ENCODE measurements around the gene PCNA.
"Not testable (repeated sequence)": the region's sequence is repeated elsewhere in the genome, so short reads cannot be mapped to it uniquely, and the experiment has no call there.

PCNA gene

DNA sequence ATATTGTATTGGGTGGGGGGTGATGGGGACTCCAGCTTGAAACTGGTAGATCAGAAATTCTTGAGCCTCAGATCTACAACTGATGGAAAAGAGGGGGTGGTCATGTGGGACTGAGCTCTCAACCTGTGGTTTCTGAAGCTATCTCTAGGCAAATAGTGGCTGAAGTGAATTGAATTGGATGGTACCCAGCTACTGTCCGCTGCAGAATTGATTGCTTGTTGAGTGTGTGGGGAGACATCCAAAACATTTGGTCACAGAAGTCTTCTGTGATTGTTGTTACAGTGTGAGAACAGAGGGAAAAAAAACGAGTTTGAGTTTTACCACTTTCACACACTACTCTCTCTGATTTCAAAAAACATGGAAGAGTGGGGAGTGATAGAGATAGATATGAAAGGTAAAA lies 21.9 kb upstream of the PCNA start:
- no peak for DNase-seq (ENCODE audit: low spot score)

GRCh38 chr20:5140195-5140594 lies 20.4 kb upstream of the PCNA start:
- DNase-seq (ENCODE audit: low spot score), result no peak

- DNase-seq (ENCODE audit: low spot score), result no peak
Observed at GRCh38 chr20:5136096-5136495, 16.3 kb upstream of the PCNA start.

DNA sequence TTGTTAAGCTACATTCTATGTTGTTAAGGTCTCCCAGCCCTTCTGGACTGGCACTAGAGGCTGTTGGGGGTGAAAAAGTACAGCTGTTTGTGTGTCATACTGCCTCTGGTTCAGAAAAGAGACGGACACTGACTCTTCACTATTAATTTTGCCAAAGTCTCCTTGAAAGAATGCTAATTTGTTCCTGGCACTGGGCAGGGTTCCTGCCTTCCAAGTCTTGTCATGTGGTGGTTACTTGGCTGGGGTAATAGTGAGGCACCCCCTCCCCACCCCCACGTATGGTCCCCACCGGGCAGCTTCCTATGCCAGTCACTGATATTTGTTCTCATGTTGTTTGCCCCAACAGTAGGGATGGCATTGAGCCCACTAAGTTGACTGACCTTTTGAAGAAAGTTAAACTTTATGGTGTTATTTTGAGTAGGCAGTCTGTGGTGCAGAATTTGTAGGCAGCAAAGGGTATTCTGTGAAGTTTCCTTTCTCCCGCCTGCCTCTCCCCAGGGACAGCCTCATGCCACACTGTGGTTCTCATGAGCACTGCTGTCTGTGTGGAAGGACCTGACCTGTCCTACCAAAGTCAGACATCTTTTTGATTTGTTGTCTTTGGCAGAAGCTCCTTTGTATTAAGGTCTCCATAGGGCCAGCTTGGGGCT lies 15.7 kb upstream of the PCNA start:
- no peak for DNase-seq (ENCODE audit: low spot score)

DNA sequence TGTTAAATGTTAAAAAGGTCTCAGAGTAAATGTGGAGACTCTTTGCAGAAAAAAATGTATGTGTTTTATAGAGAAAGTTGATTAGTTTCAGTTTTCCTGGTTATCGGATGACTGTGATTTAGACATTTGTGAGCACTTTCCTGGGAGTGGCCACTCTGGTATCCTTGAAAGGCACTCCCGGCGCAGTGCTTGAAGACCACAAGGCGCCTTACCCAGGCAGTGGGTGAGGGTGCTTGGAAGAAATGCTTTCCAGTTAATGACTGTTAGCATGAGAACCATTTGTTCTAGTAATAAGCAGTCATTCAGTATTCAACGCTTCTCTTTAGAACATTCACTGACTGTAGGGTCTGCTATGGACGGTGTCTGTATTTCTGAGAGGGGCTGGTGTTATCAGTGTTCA lies 14.2 kb upstream of the PCNA start:
- DNase-seq (ENCODE audit: low spot score), result no peak

DNA sequence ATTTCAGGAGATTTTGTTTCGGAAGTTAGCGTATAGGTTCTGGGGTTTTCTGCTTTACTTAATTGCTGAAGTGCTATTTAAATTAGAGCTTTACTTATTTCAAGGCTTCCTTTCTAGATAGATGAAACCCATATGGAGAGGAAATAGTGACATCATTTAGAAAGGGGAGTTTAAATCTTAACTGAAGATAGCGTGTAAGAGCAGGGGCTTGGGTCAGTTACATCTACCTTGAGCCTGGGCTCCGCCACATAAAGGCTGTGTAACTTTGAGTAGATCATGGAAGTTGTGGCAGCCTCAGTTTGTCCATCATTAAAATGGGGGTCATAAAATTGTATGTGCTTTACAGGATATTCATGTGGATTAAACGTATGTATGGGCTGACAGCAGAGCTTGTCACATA lies 11.7 kb upstream of the PCNA start:
- DNase-seq (ENCODE audit: low spot score), result no peak

DNA sequence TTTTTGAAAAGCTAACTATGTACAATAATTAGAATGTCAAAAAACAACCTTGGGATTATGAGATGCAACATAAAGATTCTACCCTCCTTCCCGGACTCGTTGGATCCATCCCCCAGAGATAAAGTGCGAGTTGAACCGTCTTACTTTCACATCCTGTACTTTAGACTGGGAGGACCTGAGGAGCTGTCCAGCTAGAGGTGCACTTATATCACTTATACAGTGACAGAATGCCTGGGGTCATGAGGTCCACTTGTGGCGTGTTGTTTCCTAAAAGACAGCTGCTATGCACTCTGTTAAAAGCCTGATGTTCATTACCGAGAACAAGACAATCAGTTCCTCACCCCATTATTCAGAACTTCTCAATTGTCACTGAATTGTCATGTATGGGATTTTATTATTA lies 9.1 kb upstream of the PCNA start:
- DNase-seq (ENCODE audit: low spot score), result no peak

DNA sequence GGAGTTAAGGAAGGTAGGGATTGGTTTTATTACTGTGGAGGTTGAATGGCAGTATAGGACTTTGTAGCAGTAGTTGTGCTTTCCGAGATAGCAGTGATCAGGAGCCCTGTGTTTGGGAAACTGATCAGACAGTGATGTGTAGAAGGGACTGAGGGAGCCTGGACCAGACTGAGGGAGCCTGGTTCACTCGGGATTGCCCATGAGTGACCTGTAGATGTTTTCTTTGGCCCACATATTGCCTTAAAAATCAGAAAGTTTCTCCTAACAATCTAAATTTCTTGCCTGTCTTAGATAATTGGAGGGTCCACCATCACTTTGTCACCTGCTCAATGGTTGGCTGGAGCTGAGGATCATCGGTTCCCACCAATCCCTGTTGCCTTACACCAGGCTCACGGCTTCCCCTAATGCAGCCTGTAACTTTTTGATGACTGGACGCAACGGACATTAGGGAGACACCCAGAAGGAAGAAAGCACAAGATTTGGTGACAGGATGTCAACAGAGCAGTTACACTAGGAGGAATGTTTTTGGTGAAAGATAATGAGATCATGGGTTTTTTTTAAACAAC lies 8.2 kb upstream of the PCNA start:
- DNase-seq (ENCODE audit: low spot score), result no peak

DNA sequence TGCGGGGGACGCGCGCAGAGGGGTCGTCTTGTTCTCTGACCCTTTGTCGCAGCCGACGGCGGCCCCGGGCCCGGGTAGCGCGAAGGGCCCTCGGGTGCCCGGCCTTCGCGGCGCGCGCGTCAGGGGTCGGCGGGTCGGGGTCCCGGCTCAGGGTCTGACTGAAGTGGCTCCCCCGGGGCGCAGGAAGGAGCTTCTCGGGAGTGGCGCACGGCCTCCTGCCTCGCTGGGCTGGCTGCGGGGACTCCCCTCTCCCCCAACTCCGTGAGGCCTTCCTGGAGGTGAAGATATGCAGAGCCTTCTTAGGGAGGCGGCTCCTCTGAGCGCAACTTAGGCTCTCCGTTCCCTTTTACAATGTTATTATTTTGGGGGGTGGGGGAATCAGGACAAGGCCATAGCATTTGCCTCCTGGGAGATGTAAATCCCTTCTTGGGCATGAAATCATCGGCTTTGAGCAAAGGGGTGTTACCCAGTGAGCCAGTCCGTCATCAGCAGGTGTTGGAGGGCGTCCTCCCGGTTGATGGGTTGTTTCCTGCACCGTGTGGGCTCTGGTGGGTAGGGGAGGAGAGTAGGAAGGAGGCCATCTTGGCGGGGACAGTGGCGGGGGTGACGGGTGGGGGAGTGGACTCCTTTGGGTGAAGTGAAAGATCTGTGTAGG lies 7.6 kb upstream of the PCNA start:
- peak; percentile 24 for DNase-seq (ENCODE audit: low spot score)

DNA sequence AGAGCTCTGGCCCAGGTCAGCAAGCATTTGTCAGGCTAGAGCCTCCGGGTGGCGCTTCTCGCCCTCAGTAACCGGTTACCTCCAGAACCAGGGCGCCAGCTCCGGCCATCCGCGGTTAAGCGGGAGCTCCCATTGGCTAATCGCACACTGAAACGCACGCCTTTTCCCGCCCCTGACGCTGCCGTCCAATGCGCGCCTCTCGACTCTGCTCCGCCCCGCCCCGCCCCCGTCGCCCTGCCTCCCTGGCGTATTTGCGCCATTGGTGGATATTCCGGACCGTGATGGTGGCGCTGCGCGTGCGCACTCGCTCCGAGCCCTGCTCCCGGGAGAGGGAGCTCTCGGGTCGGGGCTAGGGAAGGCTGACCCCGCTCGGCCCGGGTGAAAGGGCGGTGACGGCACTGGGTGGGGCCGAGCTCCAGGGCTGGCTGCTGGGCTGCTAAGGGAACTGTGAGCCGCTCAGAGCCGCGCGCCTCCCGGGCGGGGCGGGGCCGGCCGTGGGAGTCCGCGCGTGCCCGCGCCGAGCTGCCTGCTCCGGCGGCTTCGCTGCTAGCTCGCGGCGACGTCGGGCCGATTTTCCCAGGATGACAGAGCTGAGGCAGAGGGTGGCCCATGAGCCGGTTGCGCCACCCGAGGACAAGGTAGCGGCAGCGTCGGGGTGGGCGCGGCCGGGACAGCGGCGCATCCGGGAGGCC lies 6.9 kb upstream of the PCNA start, which contains the start of gene CDS2:
CDS2 (plus strand) TSS at position 497 of the 692 bp plus-strand sequence; CDS start at position 582, 85 bp downstream.
- DNase-seq (ENCODE audit: low spot score), result peak; percentile 97

- no peak for DNase-seq (ENCODE audit: low spot score)
Observed at GRCh38 chr20:5122873-5123260, 3.1 kb upstream of the PCNA start.

- no peak for DNase-seq (ENCODE audit: low spot score)
Observed at GRCh38 chr20:5120185-5120476, 373 bp upstream of the PCNA start.

GRCh38 chr20:5119143-5119434 lies 669 bp downstream of the PCNA start:
- no peak for DNase-seq (ENCODE audit: low spot score)

DNA sequence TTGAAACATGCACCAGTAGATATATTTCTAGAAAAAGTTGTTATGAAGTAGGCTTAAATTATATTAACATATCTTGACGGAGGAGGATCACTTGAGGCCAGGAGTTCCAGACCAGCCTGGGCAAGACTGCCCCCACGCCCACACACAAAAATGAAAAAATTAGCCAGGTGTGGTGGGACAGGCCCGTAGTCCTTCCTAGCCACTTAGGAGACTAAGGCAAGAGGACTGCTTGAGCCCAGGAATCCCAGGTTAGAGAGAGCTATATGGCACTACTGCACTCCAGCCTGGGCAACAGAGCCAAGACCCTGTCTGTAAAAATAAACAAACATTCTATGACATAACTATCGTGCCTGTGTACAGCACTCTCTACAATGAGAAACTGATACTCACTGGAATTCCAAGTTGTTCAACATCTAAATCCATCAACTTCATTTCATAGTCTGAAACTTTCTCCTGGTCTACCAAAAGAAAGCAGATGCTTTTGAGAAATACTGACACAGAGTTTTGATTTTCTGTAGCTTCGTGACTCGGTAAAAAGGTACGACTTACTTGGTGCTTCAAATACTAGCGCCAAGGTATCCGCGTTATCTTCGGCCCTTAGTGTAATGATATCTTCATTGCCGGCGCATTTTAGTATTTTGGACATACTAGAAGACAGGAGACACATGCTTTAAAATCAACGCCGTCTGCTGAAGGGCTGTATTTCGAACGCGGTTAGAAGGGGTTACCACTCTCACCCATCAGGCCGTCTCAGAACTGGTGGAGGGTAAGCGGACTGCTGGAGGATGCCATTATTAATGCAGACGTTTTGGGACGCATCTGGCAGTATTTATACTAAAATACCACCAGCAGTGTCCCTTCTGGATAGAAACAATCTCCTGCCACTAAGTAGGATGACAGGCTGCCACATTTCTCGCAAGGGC lies 1.3 kb downstream of the PCNA start:
- no peak for DNase-seq (ENCODE audit: low spot score)

- DNase-seq (ENCODE audit: low spot score), result no peak
Observed at GRCh38 chr20:5116875-5117274, 2.9 kb downstream of the PCNA start.

GRCh38 chr20:5114403-5114802 lies 5.4 kb downstream of the PCNA start:
- DNase-seq (ENCODE audit: low spot score), result no peak

DNA sequence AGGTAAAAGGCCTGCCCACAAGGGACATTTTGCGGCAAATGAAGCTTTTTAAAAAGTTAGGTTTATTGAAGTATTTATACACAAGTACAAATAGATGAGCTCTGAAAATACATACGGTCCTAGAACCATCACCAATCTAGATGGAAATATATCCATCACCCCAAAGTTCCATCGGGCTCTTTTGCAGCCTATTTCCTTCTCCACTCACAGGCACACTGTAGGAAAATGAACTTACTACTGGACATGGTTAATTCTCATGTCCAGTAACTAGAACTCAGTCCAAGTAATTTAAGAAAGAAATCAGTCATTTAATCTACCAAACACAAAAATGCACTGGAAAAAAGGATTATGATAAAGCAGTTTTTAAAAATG lies 6.2 kb downstream of the PCNA start:
- DNase-seq (ENCODE audit: low spot score), result no peak

GRCh38 chr20:5109276-5109675 lies 10.5 kb downstream of the PCNA start:
- no peak for DNase-seq (ENCODE audit: low spot score)

DNA sequence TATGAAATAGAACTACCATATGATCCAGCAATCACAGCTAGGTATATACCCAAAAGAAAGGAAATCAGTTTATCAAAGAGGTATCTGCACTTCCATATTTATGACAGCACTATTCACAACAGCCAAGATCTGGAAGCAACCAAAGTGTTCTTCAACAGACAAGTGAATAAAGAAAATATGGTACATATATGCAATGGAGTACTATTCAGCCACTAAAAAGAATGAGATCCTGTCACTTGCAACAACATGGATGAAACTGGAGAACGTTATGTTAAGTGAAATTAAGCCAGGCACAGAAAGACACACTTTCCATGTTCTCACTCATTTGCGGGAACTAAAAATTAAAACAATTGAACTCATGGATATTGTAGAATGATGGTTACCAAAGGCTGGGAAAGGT lies 15.3 kb downstream of the PCNA start:
- no peak for DNase-seq (ENCODE audit: low spot score)

DNA sequence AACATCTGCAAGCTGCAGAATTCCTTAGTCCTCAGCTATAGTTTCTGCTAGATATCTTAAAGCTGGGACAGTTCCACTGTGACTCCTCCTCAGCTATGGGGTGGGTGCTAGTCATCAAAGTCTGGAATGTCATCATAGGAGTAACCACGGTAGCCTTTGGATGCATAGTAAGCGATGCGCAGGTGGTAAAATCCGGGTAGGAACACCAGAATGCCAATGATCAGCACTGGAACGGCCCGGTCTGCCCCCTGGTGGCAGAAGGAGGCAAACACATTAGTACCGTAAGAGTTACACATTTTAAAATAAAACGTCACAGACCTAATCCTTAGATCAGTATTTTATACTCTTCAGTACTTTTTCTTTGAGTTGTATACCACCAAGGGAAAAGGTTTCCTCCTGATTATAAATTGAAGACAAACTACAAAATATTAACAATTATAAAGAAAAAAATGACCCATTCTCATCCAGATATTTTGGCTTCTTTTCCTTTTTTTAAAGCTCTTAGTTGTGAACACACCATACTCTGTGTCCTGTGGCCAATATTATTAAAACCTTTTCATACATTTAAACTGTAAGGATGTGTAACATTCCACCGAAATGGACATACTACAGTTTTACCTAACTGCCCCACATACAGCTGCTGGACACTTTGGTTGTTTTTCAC lies 18.9 kb downstream of the PCNA start:
- DNase-seq (ENCODE audit: low spot score), result peak; percentile 74

DNA sequence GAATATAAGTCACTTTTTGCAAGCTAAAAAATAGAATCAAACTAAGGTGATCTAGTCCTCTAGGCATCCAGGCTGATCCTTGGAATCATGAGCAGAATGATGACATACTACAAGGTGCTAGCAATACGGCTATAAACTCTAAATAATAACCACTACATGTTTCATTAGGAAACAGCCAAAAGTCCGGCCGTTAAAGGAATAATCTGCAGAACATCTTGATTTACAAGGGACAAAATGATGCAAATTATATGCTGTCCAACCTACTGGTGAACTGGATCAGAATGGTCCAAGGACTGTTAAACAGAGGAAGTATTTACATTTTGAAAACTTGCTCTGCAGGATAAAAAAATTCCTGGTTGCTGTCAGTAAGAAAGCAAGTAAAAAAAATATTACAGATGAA lies 19.8 kb downstream of the PCNA start:
- not testable (repeated sequence) for DNase-seq (ENCODE audit: low spot score)

DNA sequence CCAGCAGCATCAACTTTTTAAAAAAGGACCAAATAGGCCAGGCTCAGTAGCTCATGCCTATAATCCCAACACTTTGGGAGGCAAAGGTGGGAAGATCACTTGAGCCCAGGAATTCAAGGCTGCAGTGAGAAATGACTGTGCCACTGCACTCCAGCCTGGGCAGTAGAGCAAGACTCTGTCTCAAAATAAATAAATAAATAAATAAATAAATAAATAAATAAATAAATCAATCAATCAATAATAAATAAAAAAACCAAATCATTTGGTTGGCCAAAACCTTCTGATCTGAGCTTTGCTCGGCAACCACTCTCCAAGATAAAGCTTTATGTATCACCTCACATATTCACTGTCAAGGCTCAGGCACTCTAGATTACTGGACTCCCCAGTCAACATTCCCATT lies 20.7 kb downstream of the PCNA start:
- DNase-seq (ENCODE audit: low spot score), result not testable (repeated sequence)
